IMR-90 (cell line): Measurements from ENCODE around the gene FANK1. TPM values are rescaled to one million over a fixed set of nuclear protein-coding genes. Genes with fewer than 3 reads are reported as not detected.

Experiments
- ATAC-seq: fragments of 200-7000 bp; cut with Tn5 transposase; 2 replicates; pipeline ENCODE4 v1.9.1; 2020; ENCODE audit warnings: low read depth, mild to moderate bottlenecking, moderate library complexity
- BruUV-seq: library from RNA; stranded (reverse); fragments of 400-500 nt; replicated peaks from 2 replicates; lab custom pipeline; 2021; lab: Mats Ljungman, UMichigan
- CTCF ChIA-PET: fragments of 300-600 bp; formaldehyde crosslinking; extraction: SDS; loops from one replicate; lab custom pipeline; 2021; ENCODE audit warnings: antibody characterized with exemption; lab: Yijun Ruan, JAX
- POLR2A ChIA-PET: fragments of 300-600 bp; sonication (Branson Sonifier 250); formaldehyde crosslinking; loops from one replicate; lab custom pipeline; 2022; ENCODE audit warnings: antibody characterized with exemption; ENCODE audit not compliant: unreplicated experiment; lab: Charles Lee
- DNase-seq: peaks from one replicate; pipeline ENCODE4 v3.0.0; 2013
- H2AFZ ChIP-seq: replicated peaks from 2 replicates; pipeline ENCODE3; 2013; ENCODE audit warnings: low read length, mild to moderate bottlenecking; ENCODE audit not compliant: poor library complexity
- H2AK5ac ChIP-seq: 2 replicates; pipeline ENCODE4 v1.6.1; 2013; ENCODE audit warnings: low read depth, low read length, inconsistent platforms
- H2AK9ac ChIP-seq: replicated peaks from 2 replicates; pipeline ENCODE3; 2013; ENCODE audit warnings: mild to moderate bottlenecking, low read depth, low read length, moderate library complexity; ENCODE audit not compliant: poor library complexity
- H2BK120ac ChIP-seq: 2 replicates; pipeline ENCODE4 v1.6.1; 2013; ENCODE audit warnings: low read depth, low read length, inconsistent platforms
- H2BK15ac ChIP-seq: 3 replicates; pipeline ENCODE4 v1.6.1; 2013; ENCODE audit warnings: low read depth, low read length, inconsistent platforms
- H2BK20ac ChIP-seq: 2 replicates; pipeline ENCODE4 v1.6.1; 2013; ENCODE audit warnings: low read depth, mild to moderate bottlenecking, inconsistent platforms, low read length, moderate library complexity
- H2BK5ac ChIP-seq: 2 replicates; pipeline ENCODE4 v1.6.1; 2013; ENCODE audit warnings: mild to moderate bottlenecking, low read depth, low read length, inconsistent platforms; ENCODE audit not compliant: poor library complexity, severe bottlenecking
- H3K14ac ChIP-seq: replicated peaks from 2 replicates; pipeline ENCODE4 v1.6.1; 2013; ENCODE audit warnings: low read depth, low read length, inconsistent platforms
- H3K18ac ChIP-seq: 2 replicates; pipeline ENCODE4 v1.6.1; 2013; ENCODE audit warnings: low read depth, low read length, control low read depth
- H3K23ac ChIP-seq: 2 replicates; pipeline ENCODE4 v1.6.1; 2013; ENCODE audit warnings: low read depth, low read length, inconsistent platforms
- H3K27ac ChIP-seq: 2 replicates; pipeline ENCODE4 v1.5.1; 2013; ENCODE audit warnings: mild to moderate bottlenecking, control low read depth, low read length; ENCODE audit not compliant: insufficient read depth
- H3K27me3 ChIP-seq: 2 replicates; pipeline ENCODE4 v1.6.1; 2013; ENCODE audit warnings: low read length; ENCODE audit not compliant: control insufficient read depth, insufficient read depth
- H3K36me3 ChIP-seq: 2 replicates; pipeline ENCODE4 v1.6.1; 2013; ENCODE audit warnings: low read length, mixed read lengths; ENCODE audit not compliant: control insufficient read depth, insufficient read depth
- H3K4ac ChIP-seq: 2 replicates; pipeline ENCODE4 v1.6.1; 2013; ENCODE audit warnings: low read depth, low read length, inconsistent platforms
- H3K4me1 ChIP-seq: 2 replicates; pipeline ENCODE4 v1.6.1; 2013; ENCODE audit warnings: low read length, mixed read lengths; ENCODE audit not compliant: control insufficient read depth, insufficient read depth
- H3K4me2 ChIP-seq: 2 replicates; pipeline ENCODE4 v1.6.1; 2013; ENCODE audit warnings: low read depth, mild to moderate bottlenecking, control low read depth, low read length, moderate library complexity
- H3K4me3 ChIP-seq: 2 replicates; pipeline ENCODE4 v1.5.1; 2013; ENCODE audit warnings: low read depth, mild to moderate bottlenecking, control low read depth, low read length, moderate library complexity; ENCODE audit not compliant: insufficient read depth
- H3K56ac ChIP-seq: 2 replicates; pipeline ENCODE4 v1.6.1; 2013; ENCODE audit warnings: low read length, inconsistent platforms; ENCODE audit not compliant: insufficient read depth; ENCODE audit errors: extremely low read depth
- H3K79me1 ChIP-seq, 2 experiments: 2 replicates each; pipeline ENCODE4 v1.6.1; 2013; ENCODE audit warnings: low read length in 2 of 2, inconsistent platforms in 1 of 2, low read depth in 1 of 2
- H3K9ac ChIP-seq: 2 replicates; pipeline ENCODE4 v1.6.1; 2013; ENCODE audit warnings: low read depth, low read length, control low read depth
- H3K9me1 ChIP-seq: 2 replicates; pipeline ENCODE4 v1.6.1; 2013; ENCODE audit warnings: low read length, inconsistent platforms; ENCODE audit not compliant: insufficient read depth
- H3K9me3 ChIP-seq: 2 replicates; pipeline ENCODE4 v1.6.1; 2013; ENCODE audit warnings: low read length; ENCODE audit not compliant: control insufficient read depth, insufficient read depth
- H4K20me1 ChIP-seq: 2 replicates; pipeline ENCODE4 v1.6.1; 2013; ENCODE audit warnings: low read length, inconsistent platforms; ENCODE audit not compliant: insufficient read depth
- H4K5ac ChIP-seq: 2 replicates; pipeline ENCODE4 v1.6.1; 2013; ENCODE audit warnings: mild to moderate bottlenecking, low read depth, low read length, control low read depth
- H4K8ac ChIP-seq, 2 experiments: 2 replicates each; pipeline ENCODE4 v1.6.1; 2013; ENCODE audit warnings: low read depth in 2 of 2, low read length in 2 of 2, control low read depth in 1 of 2, inconsistent platforms in 1 of 2
- H4K91ac ChIP-seq: 2 replicates; pipeline ENCODE4 v1.6.1; 2013; ENCODE audit warnings: low read depth, low read length, inconsistent platforms; ENCODE audit not compliant: insufficient read depth
- BHLHE40 ChIP-seq: fragments of 150-350 bp; IDR thresholded peaks from 2 replicates; pipeline ENCODE4 v1.6.1; 2016; ENCODE audit warnings: mild to moderate bottlenecking, low read depth, low read length
- CEBPB ChIP-seq: IDR thresholded peaks from 2 replicates; pipeline ENCODE4 v1.6.1; 2012; ENCODE audit warnings: low read depth, low read length, improper control_type of control experiment
- CHD1 ChIP-seq: IDR thresholded peaks from 2 replicates; pipeline ENCODE4 v1.6.1; 2012; ENCODE audit warnings: low read depth, low read length, improper control_type of control experiment
- MAFK ChIP-seq: IDR thresholded peaks from 2 replicates; pipeline ENCODE4 v1.6.1; 2012; ENCODE audit warnings: low read depth, low read length, improper control_type of control experiment
- MXI1 ChIP-seq: IDR thresholded peaks from 2 replicates; pipeline ENCODE4 v1.6.1; 2012; ENCODE audit warnings: low read depth, mild to moderate bottlenecking, low read length, moderate library complexity, borderline replicate concordance
- RFX5 ChIP-seq: IDR thresholded peaks from 2 replicates; pipeline ENCODE4 v1.8.0; 2012; ENCODE audit warnings: low read depth, mild to moderate bottlenecking, low read length, moderate library complexity
- WGBS, 2 experiments: methylation state at CpG; one replicate each; pipeline versions ENCODE4 v1.1.5 to v1.1.7; 2013; ENCODE audit warnings: missing lambda C conversion rate in 2 of 2; ENCODE audit not compliant: insufficient read length in 1 of 2; ENCODE audit errors: extremely low coverage in 2 of 2; 5-methylcytosine and 5-hydroxymethylcytosine counted together
- dilution Hi-C: fragments of 300-500 bp; cut with HindIII; formaldehyde crosslinking; loops from one replicate; pipeline ENCODE4 v1.14.3; 2018; ENCODE audit warnings: low sequenced_read_pairs; ENCODE audit not compliant: unreplicated experiment
- in situ Hi-C: fragments of 300-500 bp; cut with MboI; formaldehyde crosslinking; loops from 3 replicates; pipeline ENCODE4 v1.14.3; 2019; ENCODE audit warnings: low sequenced_read_pairs, inconsistent platforms, mixed read lengths
- intact Hi-C: fragments of 100-400 bp; cut with micrococcal nuclease; formaldehyde crosslinking; loops from 2 replicates; pipeline ENCODE4 v1.10.0; 2022
- polyA plus RNA-seq, 3 experiments: library from polyadenylated mRNA; depleted of rRNA; stranded (reverse); fragments of >200 nt; gene quantifications; 2 replicates each; pipeline ENCODE4 v1.2.3, GENCODE V29; 2012; ENCODE audit warnings: low replicate concordance in 1 of 3
- total RNA-seq: library from RNA; depleted of rRNA; stranded (reverse); fragments of >200 nt; gene quantifications from 2 replicates; pipeline ENCODE4 v1.2.3, GENCODE V29; 2012
- TF ChIP-seq, protein P1 (sequence below): fragments of 150-350 bp; IDR thresholded peaks from 2 replicates; pipeline ENCODE4 v1.6.1; 2016; ENCODE audit warnings: low read depth, mild to moderate bottlenecking, low read length, moderate library complexity, borderline replicate concordance

Gene FANK1
- total and polyA plus RNA-seq, 2 of the 4 experiments (the other 2 are of a cell fraction): 0.90 to 2.2 TPM

DNA sequence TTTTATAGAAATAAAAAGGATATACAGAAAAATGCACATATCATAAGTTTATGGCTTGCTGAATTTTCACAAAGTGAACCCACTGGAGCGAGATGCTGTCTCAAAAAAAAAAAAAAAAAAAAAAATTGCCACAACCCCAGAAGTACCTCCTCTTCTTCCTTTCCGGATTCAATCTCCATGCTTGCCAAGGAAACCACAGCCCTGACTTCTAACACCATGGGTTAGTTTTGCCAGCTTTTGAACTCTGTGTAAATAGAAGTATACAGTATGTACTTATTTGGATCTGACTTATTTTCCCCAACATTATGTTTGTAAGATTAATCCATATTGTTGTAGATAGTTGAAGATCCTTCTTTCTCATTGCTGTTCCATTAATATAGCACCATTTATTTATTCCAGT, 40.0 kb downstream of the FANK1 start:
- no CpG with 5 or more reads among the region's 2 CpGs for WGBS, 2 experiments
- no peak overlapping the region for H3K4ac ChIP-seq
- no peak overlapping the region for H3K4me2 ChIP-seq
- no peaks in the 10 kb centered on the region; the same call in 1 of the 2 replicates for H3K27me3 ChIP-seq
- TF ChIP-seq BHLHE40: no peak
- no peak for TF ChIP-seq MXI1
- TF ChIP-seq, protein P1, sequence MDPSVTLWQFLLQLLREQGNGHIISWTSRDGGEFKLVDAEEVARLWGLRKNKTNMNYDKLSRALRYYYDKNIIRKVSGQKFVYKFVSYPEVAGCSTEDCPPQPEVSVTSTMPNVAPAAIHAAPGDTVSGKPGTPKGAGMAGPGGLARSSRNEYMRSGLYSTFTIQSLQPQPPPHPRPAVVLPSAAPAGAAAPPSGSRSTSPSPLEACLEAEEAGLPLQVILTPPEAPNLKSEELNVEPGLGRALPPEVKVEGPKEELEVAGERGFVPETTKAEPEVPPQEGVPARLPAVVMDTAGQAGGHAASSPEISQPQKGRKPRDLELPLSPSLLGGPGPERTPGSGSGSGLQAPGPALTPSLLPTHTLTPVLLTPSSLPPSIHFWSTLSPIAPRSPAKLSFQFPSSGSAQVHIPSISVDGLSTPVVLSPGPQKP: no peak
- no peak for TF ChIP-seq RFX5
- TF ChIP-seq CHD1: no peak
- no peak for TF ChIP-seq MAFK
- no peak for TF ChIP-seq CEBPB
- no peak overlapping the region for H4K5ac ChIP-seq
- H3K79me1 ChIP-seq: no peaks in the 10 kb centered on the region
- no peak overlapping the region for H2AK5ac ChIP-seq
- dilution Hi-C loops (no loop called here), intact Hi-C loops (no loop called here), in situ Hi-C loops (loop anchor here (25.0 kb wide), 1 partner anchor 801 kb away; no protein-coding TSS in a partner anchor)
- ChIA-PET CTCF (interaction anchor here (0.6 kb wide), 1 partner anchor 316 kb away, joined by 5 read pairs; no protein-coding TSS in a partner anchor), POLR2A (interaction anchor here (0.7 kb wide), 1 partner anchor 9 kb away, joined by 3 read pairs; no protein-coding TSS in a partner anchor)
- no peaks in the 10 kb centered on the region for H3K9me3 ChIP-seq
- H2BK5ac ChIP-seq: no peak overlapping the region
- no peaks in the 10 kb centered on the region for H3K36me3 ChIP-seq
- no peak overlapping the region for H3K56ac ChIP-seq
- no peak overlapping the region for H3K14ac ChIP-seq
- H4K20me1 ChIP-seq: no peaks in the 10 kb centered on the region
- H3K9ac ChIP-seq: no peak overlapping the region
- H3K18ac ChIP-seq: no peak overlapping the region
- no peak overlapping the region for H4K8ac ChIP-seq
- H2BK20ac ChIP-seq: no peak overlapping the region
- no peak for DNase-seq
- no peak overlapping the region for H3K23ac ChIP-seq
- H2AK9ac ChIP-seq: no peak overlapping the region
- H3K4me3 ChIP-seq: no peak overlapping the region
- no TSS peak for BruUV-seq
- H2AFZ ChIP-seq: no peak overlapping the region
- H4K91ac ChIP-seq: no peak overlapping the region
- H3K9me1 ChIP-seq: no peaks in the 10 kb centered on the region
- no peak overlapping the region for H2BK120ac ChIP-seq
- no peaks in the 10 kb centered on the region for H3K4me1 ChIP-seq
- H2BK15ac ChIP-seq: no peak overlapping the region
- H3K27ac ChIP-seq: no peak overlapping the region
- ATAC-seq: no peak
